Calu3 (cell line): ENCODE measurements around the gene TWIST2. TPM values are rescaled to one million over a fixed set of nuclear protein-coding genes. Genes with fewer than 3 reads are reported as not detected.

Experiments
- BruUV-seq: library from RNA; stranded (reverse); fragments of 400-500 nt; replicated peaks from 2 replicates; lab custom pipeline; 2021; lab: Mats Ljungman, UMichigan
- CTCF ChIA-PET: fragments of 300-600 bp; sonication (Branson Sonifier 250); formaldehyde crosslinking; loops from one replicate; lab custom pipeline; 2022; ENCODE audit warnings: antibody characterized with exemption; lab: Charles Lee
- DNase-seq: peaks from one replicate; pipeline ENCODE4 v3.0.0; 2022
- H3K27ac Mint-ChIP-seq: one replicate; pipeline ENCODE4 v1.8.0; 2022; ENCODE audit warnings: mixed read lengths; ENCODE audit not compliant: unreplicated experiment
- H3K27me3 Mint-ChIP-seq: one replicate; pipeline ENCODE4 v1.8.0; 2022; ENCODE audit warnings: mixed read lengths; ENCODE audit not compliant: unreplicated experiment
- H3K36me3 Mint-ChIP-seq: one replicate; pipeline ENCODE4 v1.8.0; 2022; ENCODE audit warnings: mild to moderate bottlenecking, moderate library complexity, mixed read lengths; ENCODE audit not compliant: insufficient read depth, unreplicated experiment
- H3K4me1 Mint-ChIP-seq: one replicate; pipeline ENCODE4 v1.8.0; 2022; ENCODE audit warnings: mild to moderate bottlenecking, low read depth, mixed read lengths; ENCODE audit not compliant: unreplicated experiment
- H3K4me3 Mint-ChIP-seq: one replicate; pipeline ENCODE4 v1.8.0; 2022; ENCODE audit warnings: mild to moderate bottlenecking, low read depth, moderate library complexity, mixed read lengths; ENCODE audit not compliant: unreplicated experiment
- H3K9me3 Mint-ChIP-seq: one replicate; pipeline ENCODE4 v1.8.0; 2022; ENCODE audit warnings: low read depth, mixed read lengths; ENCODE audit not compliant: unreplicated experiment
- intact Hi-C: fragments of 100-400 bp; cut with micrococcal nuclease; formaldehyde crosslinking; loops from one replicate; pipeline ENCODE4 v1.10.0; 2022; ENCODE audit not compliant: unreplicated experiment
- total RNA-seq: library from RNA; stranded (reverse); gene quantifications from 2 replicates; pipeline ENCODE4 v1.2.3, GENCODE V29; 2022
- TF ChIP-seq, protein P1 (sequence below): fragments of 200-600 bp; IDR thresholded peaks from one replicate; pipeline ENCODE4 v1.8.0; 2022; ENCODE audit warnings: antibody characterized with exemption; ENCODE audit not compliant: unreplicated experiment

The TWIST2 gene
- total RNA-seq, 1 experiment from 2014 or later, result not detected

DNA sequence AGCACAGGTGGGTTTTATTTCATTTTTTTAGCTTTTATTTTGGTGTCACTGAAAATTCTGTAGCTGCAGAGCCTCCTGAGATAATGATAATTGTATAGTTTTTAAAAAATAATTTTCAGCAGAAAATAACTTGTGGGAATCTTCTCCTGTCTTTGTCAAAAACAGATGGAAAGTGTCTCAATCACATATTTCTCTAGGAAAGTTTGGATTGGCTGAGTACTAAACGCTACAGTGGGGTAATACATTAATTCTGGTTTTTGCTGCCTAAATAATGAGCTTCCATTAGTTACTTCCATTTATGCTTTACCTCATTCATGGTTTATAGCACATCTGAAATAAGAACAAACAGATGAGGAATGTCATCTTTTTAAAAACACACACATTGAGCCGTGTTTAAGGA, 2.2 kb downstream of the TWIST2 start:
- no TSS peak for BruUV-seq
- H3K27me3 Mint-ChIP-seq, result peaks cover 57% of the 10 kb centered on the region
- no peak for DNase-seq
- TF ChIP-seq, protein P1, sequence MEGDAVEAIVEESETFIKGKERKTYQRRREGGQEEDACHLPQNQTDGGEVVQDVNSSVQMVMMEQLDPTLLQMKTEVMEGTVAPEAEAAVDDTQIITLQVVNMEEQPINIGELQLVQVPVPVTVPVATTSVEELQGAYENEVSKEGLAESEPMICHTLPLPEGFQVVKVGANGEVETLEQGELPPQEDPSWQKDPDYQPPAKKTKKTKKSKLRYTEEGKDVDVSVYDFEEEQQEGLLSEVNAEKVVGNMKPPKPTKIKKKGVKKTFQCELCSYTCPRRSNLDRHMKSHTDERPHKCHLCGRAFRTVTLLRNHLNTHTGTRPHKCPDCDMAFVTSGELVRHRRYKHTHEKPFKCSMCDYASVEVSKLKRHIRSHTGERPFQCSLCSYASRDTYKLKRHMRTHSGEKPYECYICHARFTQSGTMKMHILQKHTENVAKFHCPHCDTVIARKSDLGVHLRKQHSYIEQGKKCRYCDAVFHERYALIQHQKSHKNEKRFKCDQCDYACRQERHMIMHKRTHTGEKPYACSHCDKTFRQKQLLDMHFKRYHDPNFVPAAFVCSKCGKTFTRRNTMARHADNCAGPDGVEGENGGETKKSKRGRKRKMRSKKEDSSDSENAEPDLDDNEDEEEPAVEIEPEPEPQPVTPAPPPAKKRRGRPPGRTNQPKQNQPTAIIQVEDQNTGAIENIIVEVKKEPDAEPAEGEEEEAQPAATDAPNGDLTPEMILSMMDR, result no peak
- no peak overlapping the region for H3K4me3 Mint-ChIP-seq
- H3K9me3 Mint-ChIP-seq, result no peaks in the 10 kb centered on the region
- intact Hi-C loops, result loop anchor here (2.0 kb wide), 1 partner anchor 21 kb away; no protein-coding TSS in a partner anchor
- CTCF ChIA-PET, result interaction anchor here (0.6 kb wide), 1 partner anchor 1236 kb away, joined by 6 read pairs; no protein-coding TSS in a partner anchor
- no peaks in the 10 kb centered on the region for H3K36me3 Mint-ChIP-seq
- no peak overlapping the region for H3K27ac Mint-ChIP-seq
- H3K4me1 Mint-ChIP-seq, result no peaks in the 10 kb centered on the region

DNA sequence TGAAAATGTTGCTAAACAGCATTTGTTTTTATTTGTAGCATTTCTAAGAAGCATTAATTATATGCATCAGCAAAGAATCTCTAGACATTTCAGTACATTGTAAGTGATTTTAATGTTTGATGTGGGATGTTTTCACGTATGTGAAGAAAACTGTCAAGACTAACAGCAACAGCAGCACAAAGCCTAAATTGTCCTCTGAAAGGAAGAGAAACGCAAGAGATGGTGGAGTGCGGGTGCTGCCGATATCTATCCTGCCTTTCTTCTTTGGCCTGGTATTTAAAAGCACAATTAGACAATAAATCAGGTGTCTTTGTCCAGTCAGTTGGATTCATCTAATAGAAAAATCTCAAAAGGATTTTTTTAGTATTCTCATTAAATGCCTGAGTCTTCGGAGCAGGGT, 3.1 kb downstream of the TWIST2 start:
- no peak for DNase-seq
- Mint-ChIP-seq H3K27ac (no peak overlapping the region), H3K4me3 (no peak overlapping the region), H3K27me3 (peaks cover 56% of the 10 kb centered on the region), H3K9me3 (no peaks in the 10 kb centered on the region), H3K4me1 (no peaks in the 10 kb centered on the region), H3K36me3 (no peaks in the 10 kb centered on the region)
- no TSS peak for BruUV-seq
- intact Hi-C loops, result loop anchor here (2.0 kb wide), 1 partner anchor 22 kb away; no protein-coding TSS in a partner anchor
- CTCF ChIA-PET, result no interaction called here
- TF ChIP-seq, protein P1, result no peak

DNA sequence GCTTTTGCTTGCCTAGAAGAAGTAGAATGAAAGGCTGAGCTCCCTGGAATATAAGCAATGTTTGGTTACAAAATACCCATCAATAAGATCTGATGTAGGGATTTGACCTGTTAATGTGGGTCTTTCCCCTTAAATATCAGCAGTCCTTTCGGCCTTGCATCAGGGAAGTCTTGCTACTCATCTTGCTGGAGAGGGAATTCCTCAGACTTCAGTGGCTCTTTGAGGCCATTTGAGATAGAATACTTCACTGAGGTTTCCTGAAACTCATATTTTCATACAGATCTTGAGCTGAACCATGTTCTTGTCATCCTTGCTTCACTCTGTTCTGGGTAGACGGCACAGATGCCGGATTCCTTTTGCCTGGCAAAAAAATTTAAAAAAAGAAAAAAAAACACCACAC, 3.9 kb downstream of the TWIST2 start:
- Mint-ChIP-seq H3K4me1 (no peaks in the 10 kb centered on the region), H3K36me3 (no peaks in the 10 kb centered on the region), H3K27me3 (peaks cover 51% of the 10 kb centered on the region), H3K4me3 (no peak overlapping the region), H3K27ac (no peak overlapping the region), H3K9me3 (no peaks in the 10 kb centered on the region)
- no TSS peak for BruUV-seq
- CTCF ChIA-PET, result interaction anchor here (0.7 kb wide), 1 partner anchor 101 kb away, joined by 3 read pairs; no protein-coding TSS in a partner anchor
- no peak for DNase-seq
- TF ChIP-seq, protein P1, result no peak
- intact Hi-C loops, result loop anchor here (2.0 kb wide), 1 partner anchor 23 kb away; no protein-coding TSS in a partner anchor

DNA sequence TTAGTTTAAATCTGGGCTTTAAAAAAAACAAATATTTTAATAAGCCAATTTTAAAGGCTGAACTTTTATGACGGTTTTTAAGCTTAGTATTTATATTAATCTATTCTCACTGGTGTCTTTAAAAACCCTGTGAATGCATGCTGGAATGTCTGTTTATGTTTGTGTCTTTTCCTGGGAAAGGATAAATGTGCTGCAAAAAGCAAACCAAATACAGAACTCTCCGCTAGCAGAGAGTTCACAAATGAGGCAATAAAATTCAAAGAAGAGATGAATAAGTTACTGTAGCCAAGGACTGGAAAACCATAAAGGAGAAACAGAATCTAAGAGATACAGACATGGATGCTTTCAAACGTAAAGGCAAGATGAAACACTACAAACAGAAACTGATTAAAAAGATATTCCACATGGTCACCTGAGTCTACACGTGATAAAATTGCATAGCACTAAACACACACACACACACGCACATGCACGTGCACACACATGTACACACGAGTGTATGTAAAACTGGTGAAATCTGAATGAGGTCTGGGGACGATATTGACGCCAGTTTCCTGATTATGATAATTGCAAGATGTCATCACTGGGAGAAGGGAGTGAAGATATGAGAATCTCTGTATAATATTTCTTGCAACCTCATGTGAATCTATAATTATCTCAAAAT, 4.5 kb downstream of the TWIST2 start:
- Mint-ChIP-seq H3K36me3 (no peaks in the 10 kb centered on the region), H3K4me1 (no peaks in the 10 kb centered on the region), H3K9me3 (no peaks in the 10 kb centered on the region), H3K4me3 (no peak overlapping the region), H3K27ac (no peak overlapping the region), H3K27me3 (peaks cover 51% of the 10 kb centered on the region)
- intact Hi-C loops, result no loop called here
- CTCF ChIA-PET, result no interaction called here
- DNase-seq, result no peak
- TF ChIP-seq, protein P1, result no peak
- no TSS peak for BruUV-seq
